K562 (cell line): Measurements from ENCODE around the gene RASGEF1C. TPM values are rescaled to one million over a fixed set of nuclear protein-coding genes. Genes with fewer than 3 reads are reported as not detected.

Source experiments
- CBFA2T2 ChIP-seq: fragments of 450-650 bp; conservative IDR thresholded peaks from 2 replicates; pipeline ENCODE4 v1.6.1; 2017; ENCODE audit warnings: mild to moderate bottlenecking
- CCAR2 ChIP-seq: fragments of 200-400 bp; formaldehyde crosslinking; IDR thresholded peaks from 2 replicates; pipeline ENCODE4 v1.6.1; 2017; ENCODE audit warnings: mild to moderate bottlenecking, low read depth, low read length
- CHCHD3 ChIP-seq: fragments of 250-450 bp; sonication (Bioruptor Pico); IDR thresholded peaks from 2 replicates; pipeline ENCODE4 v2.1.2; 2022; ENCODE audit warnings: mild to moderate bottlenecking
- E2F8 ChIP-seq: fragments of 450-650 bp; IDR thresholded peaks from 2 replicates; pipeline ENCODE4 v1.7.1; 2018; ENCODE audit warnings: mild to moderate bottlenecking, low read depth; ENCODE audit not compliant: partially characterized antibody
- HES1 ChIP-seq: fragments of 450-650 bp; IDR thresholded peaks from 2 replicates; pipeline ENCODE4 v1.6.1; 2016; ENCODE audit warnings: low read depth, mild to moderate bottlenecking, moderate library complexity
- HNRNPUL1 ChIP-seq: fragments of 200-400 bp; formaldehyde crosslinking; IDR thresholded peaks from 2 replicates; pipeline ENCODE4 v1.6.1; 2017; ENCODE audit warnings: low read length
- MTA2 ChIP-seq: fragments of 450-650 bp; IDR thresholded peaks from 2 replicates; pipeline ENCODE4 v1.6.1; 2016; ENCODE audit warnings: low read depth
- NFIC ChIP-seq: fragments of 450-650 bp; IDR thresholded peaks from 2 replicates; pipeline ENCODE4 v1.6.1; 2017; ENCODE audit warnings: mild to moderate bottlenecking, inconsistent platforms
- NKRF ChIP-seq: fragments of 450-650 bp; IDR thresholded peaks from 2 replicates; pipeline ENCODE4 v1.6.1; 2016; ENCODE audit warnings: borderline replicate concordance
- SMAD2 ChIP-seq: fragments of 150-350 bp; IDR thresholded peaks from 2 replicates; pipeline ENCODE4 v1.6.1; 2014; ENCODE audit warnings: low read depth, mild to moderate bottlenecking, low read length
- SMARCB1 ChIP-seq: IDR thresholded peaks from 2 replicates; pipeline ENCODE4 v1.6.1; 2011; ENCODE audit warnings: improper control_type of control experiment, low read depth; ENCODE audit not compliant: insufficient read length
- SMARCC2 ChIP-seq: fragments of 450-650 bp; IDR thresholded peaks from 2 replicates; pipeline ENCODE4 v1.6.1; 2017; ENCODE audit warnings: antibody characterized with exemption, moderate library complexity, mild to moderate bottlenecking, low read depth
- SPI1 ChIP-seq: IDR thresholded peaks from 2 replicates; pipeline ENCODE4 v1.6.1; 2011; ENCODE audit warnings: low read depth, low read length, control low read depth, borderline replicate concordance
- THRA ChIP-seq: fragments of 450-650 bp; IDR thresholded peaks from 2 replicates; pipeline ENCODE4 v1.6.1; 2017; ENCODE audit warnings: mild to moderate bottlenecking, moderate library complexity
- ZBED1 ChIP-seq: IDR thresholded peaks from 2 replicates; pipeline ENCODE4 v1.6.1; 2014
- ZNF124 ChIP-seq: sonication (generic); formaldehyde crosslinking; IDR thresholded peaks from 2 replicates; pipeline ENCODE4 v1.8.1; 2022; ENCODE audit warnings: missing genetic modification reagents
- ZNF217 ChIP-seq: sonication (generic); formaldehyde crosslinking; IDR thresholded peaks from 2 replicates; pipeline ENCODE4 v1.8.0; 2022; ENCODE audit warnings: mild to moderate bottlenecking, missing genetic modification reagents
- ZNF23 ChIP-seq: fragments of 250-450 bp; sonication (Bioruptor Pico); IDR thresholded peaks from 2 replicates; pipeline ENCODE4 v1.4.0; 2020; ENCODE audit warnings: mild to moderate bottlenecking
- ZNF239 ChIP-seq: fragments of 250-450 bp; sonication (Bioruptor Pico); IDR thresholded peaks from 2 replicates; pipeline ENCODE4 v1.4.0; 2020; ENCODE audit warnings: mild to moderate bottlenecking
- ZNF316 ChIP-seq: fragments of 450-650 bp; IDR thresholded peaks from 2 replicates; pipeline ENCODE4 v1.6.1; 2016
- ZSCAN29 ChIP-seq: fragments of 450-650 bp; IDR thresholded peaks from 2 replicates; pipeline ENCODE4 v1.6.1; 2017
- polyA plus RNA-seq, 8 experiments: library from polyadenylated mRNA; depleted of rRNA in 4 of 8; stranded (reverse) in 5 of 8; unstranded in 3 of 8; fragments of >200 nt; fragmentation: Nextera tagmentation in 2 of 8; fragmentation: Illumina TruSeq in 1 of 8; extraction: Ambion mirVana in 2 of 8; extraction: Trizol in 1 of 8; gene quantifications; 2 replicates each; pipeline versions ENCODE4 v1.2.1 to v1.2.3, GENCODE V29; 2011 to 2014; ENCODE audit warnings: inconsistent platforms in 1 of 8, missing spikeins in 1 of 8
- total RNA-seq, 7 experiments: library from RNA; depleted of rRNA in 6 of 7; stranded (reverse); fragments of >200 nt in 6 of 7; fragmentation: Illumina TruSeq in 2 of 7; extraction: Trizol in 2 of 7; gene quantifications; 2 replicates each; pipeline versions ENCODE4 v1.2.1 to v1.2.3, GENCODE V29; 2011 to 2021; ENCODE audit warnings: low replicate concordance in 1 of 7
- TF ChIP-seq, protein P1 (sequence below): sonication (generic); formaldehyde crosslinking; IDR thresholded peaks from 2 replicates; pipeline ENCODE4 v1.8.1; 2023; ENCODE audit warnings: mild to moderate bottlenecking, missing genetic modification reagents

The RASGEF1C gene
- total and polyA plus RNA-seq, 9 of the 15 experiments (the other 6 are each of a cell fraction or from before 2014, with no cell fraction given), result 0.04 to 1.1 (median 0.21) TPM; not detected in 4

DNA sequence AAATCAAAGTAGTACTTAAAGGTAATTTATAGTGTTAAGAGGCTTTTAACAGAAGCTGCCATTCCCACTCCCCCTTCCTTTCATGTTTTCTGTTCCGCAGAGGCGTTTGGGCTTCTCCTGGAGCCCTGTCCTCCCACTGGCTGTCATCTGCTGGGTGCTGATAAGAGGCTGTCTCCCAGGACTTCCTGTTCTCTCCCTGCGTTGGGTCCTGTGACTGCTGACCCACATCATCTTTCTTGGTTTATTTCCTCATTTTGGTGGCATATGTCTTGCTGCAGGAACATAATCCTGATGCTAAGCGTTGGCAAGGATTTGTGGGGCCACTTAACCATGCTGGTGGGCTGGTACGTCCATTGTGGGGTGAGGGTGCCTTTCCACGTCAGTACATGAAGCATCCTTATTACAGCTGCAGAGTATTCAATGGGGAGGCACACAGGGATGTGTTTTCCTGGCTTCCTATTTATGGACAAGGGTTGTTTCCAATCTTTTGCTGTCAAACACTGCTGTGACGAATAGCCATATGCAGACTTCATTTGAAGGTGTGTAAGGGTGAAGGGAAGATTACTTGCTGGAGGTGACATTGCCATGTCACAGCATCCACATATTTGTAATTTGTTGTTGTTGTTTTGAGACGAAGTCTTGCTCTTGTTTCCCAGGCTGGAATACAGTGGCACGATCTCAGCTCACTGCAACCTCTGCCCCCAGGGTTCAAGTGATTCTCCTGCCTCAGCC is 115.2 kb downstream of the RASGEF1C start (continued):
- TF ChIP-seq HES1, result peak; percentile 88
- TF ChIP-seq E2F8, result peak; percentile 57
- TF ChIP-seq MTA2, result peak; percentile 96
- TF ChIP-seq SMAD2, result no peak
- TF ChIP-seq CHCHD3, result no peak
- TF ChIP-seq THRA, result no peak
- TF ChIP-seq NFIC, result peak; percentile 83
- TF ChIP-seq, protein P1, sequence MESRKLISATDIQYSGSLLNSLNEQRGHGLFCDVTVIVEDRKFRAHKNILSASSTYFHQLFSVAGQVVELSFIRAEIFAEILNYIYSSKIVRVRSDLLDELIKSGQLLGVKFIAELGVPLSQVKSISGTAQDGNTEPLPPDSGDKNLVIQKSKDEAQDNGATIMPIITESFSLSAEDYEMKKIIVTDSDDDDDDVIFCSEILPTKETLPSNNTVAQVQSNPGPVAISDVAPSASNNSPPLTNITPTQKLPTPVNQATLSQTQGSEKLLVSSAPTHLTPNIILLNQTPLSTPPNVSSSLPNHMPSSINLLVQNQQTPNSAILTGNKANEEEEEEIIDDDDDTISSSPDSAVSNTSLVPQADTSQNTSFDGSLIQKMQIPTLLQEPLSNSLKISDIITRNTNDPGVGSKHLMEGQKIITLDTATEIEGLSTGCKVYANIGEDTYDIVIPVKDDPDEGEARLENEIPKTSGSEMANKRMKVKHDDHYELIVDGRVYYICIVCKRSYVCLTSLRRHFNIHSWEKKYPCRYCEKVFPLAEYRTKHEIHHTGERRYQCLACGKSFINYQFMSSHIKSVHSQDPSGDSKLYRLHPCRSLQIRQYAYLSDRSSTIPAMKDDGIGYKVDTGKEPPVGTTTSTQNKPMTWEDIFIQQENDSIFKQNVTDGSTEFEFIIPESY, result peak; percentile 80
- peak; percentile 94 for TF ChIP-seq CBFA2T2
- 0 out of 2 replicates have a peak, but pooled peaks have one; percentile 57 for TF ChIP-seq CCAR2
- TF ChIP-seq SMARCC2, result peak; percentile 98
- TF ChIP-seq SPI1, result peak; percentile 98
- TF ChIP-seq ZNF239 (CRISPR knock-in tag), result peak; percentile 70
- TF ChIP-seq HNRNPUL1, result 0 out of 2 replicates have a peak, but pooled peaks have one; percentile 62
- TF ChIP-seq SMARCB1, result no peak
- TF ChIP-seq ZSCAN29, result no peak
- TF ChIP-seq ZNF23 (CRISPR knock-in tag), result no peak
- TF ChIP-seq ZNF316, result no peak
- TF ChIP-seq ZBED1, result no peak
- no peak for TF ChIP-seq NKRF
- no peak for TF ChIP-seq ZNF217 (CRISPR knock-in tag)
- TF ChIP-seq ZNF124 (CRISPR knock-in tag), result no peak
